Lower lobe of right lung (tissue), 2 donors: Measurements from ENCODE around the gene ADARB1. TPM values are rescaled to one million over a fixed set of nuclear protein-coding genes. Genes with fewer than 3 reads are reported as not detected.

ENCODE experiments used
- ATAC-seq, 2 donors: fragments of 200-7000 bp; cut with Tn5 transposase; one replicate each; pipeline ENCODE4 v1.9.1; 2020 to 2022; ENCODE audit warnings: mild to moderate bottlenecking in 2 of 2, moderate library complexity in 2 of 2
- DNase-seq: peaks from one replicate; pipeline ENCODE4 v3.0.0-alpha.2; 2020
- H3K27ac ChIP-seq: fragments of 200-600 bp; one replicate; pipeline ENCODE4 v1.8.0; 2022
- H3K27me3 ChIP-seq: fragments of 200-600 bp; one replicate; pipeline ENCODE4 v1.8.0; 2022; ENCODE audit warnings: low read depth
- H3K36me3 ChIP-seq: fragments of 200-600 bp; one replicate; pipeline ENCODE4 v1.8.0; 2022; ENCODE audit warnings: mild to moderate bottlenecking
- H3K4me1 ChIP-seq: fragments of 200-600 bp; one replicate; pipeline ENCODE4 v1.8.0; 2022
- H3K4me3 ChIP-seq: fragments of 200-600 bp; one replicate; pipeline ENCODE4 v1.8.0; 2022; ENCODE audit warnings: mild to moderate bottlenecking
- H3K9me3 ChIP-seq: fragments of 200-600 bp; one replicate; pipeline ENCODE4 v1.8.0; 2022
- intact Hi-C: fragments of 100-400 bp; cut with DNase I; formaldehyde crosslinking; loops from one replicate; pipeline ENCODE4 v1.11.0; 2022
- total RNA-seq: library from RNA; stranded (reverse); fragmentation: NEBNext Ultra II Directional; extraction: Animal tissue kit (Norgen Biotek cat#: 25700); gene quantifications from one replicate; pipeline ENCODE4 v1.2.1, GENCODE V29; 2021
- TF ChIP-seq, protein P1 (sequence below): fragments of 200-600 bp; IDR thresholded peaks from one replicate; pipeline ENCODE4 v1.8.0; 2022; ENCODE audit warnings: antibody characterized with exemption, mild to moderate bottlenecking
- donor health status: DM: no; HTN: yes; CAD: no; lungs with severe emphysema.

The ADARB1 gene
- total RNA-seq, 1 donor from 2014 or later: 48.2 TPM

DNA sequence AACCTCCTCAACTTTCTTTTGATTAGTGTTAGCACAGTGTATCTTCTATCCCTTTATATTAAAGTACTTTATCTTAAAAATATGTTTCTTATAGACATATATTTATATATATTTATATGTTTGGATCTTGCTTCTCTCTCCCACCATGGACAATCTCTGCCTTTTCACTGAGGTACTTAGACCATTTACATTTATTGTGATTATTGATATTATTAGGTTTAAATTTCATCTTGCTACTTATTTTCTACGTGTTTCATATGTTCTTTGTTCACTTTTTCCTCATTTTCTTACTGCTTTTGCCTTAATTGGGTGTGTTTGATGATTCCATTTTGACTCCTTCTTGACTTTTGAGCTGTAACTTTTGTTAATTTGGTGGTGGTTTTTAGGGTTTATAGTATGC is 142.6 kb downstream of the ADARB1 start:
- no peaks in the 10 kb centered on the region for H3K9me3 ChIP-seq
- ATAC-seq: no peak
- no peak for DNase-seq
- H3K4me1 ChIP-seq: no peaks in the 10 kb centered on the region
- intact Hi-C loops: no loop called here
- no peaks in the 10 kb centered on the region for H3K27me3 ChIP-seq
- peaks cover 36% of the 10 kb centered on the region for H3K36me3 ChIP-seq
- TF ChIP-seq, protein P1, sequence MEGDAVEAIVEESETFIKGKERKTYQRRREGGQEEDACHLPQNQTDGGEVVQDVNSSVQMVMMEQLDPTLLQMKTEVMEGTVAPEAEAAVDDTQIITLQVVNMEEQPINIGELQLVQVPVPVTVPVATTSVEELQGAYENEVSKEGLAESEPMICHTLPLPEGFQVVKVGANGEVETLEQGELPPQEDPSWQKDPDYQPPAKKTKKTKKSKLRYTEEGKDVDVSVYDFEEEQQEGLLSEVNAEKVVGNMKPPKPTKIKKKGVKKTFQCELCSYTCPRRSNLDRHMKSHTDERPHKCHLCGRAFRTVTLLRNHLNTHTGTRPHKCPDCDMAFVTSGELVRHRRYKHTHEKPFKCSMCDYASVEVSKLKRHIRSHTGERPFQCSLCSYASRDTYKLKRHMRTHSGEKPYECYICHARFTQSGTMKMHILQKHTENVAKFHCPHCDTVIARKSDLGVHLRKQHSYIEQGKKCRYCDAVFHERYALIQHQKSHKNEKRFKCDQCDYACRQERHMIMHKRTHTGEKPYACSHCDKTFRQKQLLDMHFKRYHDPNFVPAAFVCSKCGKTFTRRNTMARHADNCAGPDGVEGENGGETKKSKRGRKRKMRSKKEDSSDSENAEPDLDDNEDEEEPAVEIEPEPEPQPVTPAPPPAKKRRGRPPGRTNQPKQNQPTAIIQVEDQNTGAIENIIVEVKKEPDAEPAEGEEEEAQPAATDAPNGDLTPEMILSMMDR: no peak
- H3K4me3 ChIP-seq: no peak overlapping the region
- no peak overlapping the region for H3K27ac ChIP-seq

DNA sequence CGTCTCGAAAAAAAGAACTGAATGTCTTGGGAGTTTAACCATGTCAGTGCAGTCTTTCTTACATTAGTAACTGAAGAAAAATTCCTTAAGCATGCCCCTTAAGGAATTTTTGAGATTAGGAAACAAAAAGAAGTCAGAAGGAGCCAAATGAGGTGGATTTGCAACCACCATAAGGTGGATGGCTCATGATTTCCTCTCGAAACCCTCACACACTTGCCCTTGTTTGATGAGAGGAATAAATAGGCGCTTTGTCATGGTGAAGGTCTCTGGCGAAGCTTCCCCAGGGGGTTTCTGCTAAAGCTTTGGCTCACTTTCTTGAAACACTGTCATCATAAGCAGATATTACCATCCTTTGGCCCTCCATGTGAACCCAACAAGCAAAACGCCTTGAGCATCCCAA is 145.1 kb downstream of the ADARB1 start:
- TF ChIP-seq, protein P1: no peak
- Histone ChIP-seq H3K9me3 (no peaks in the 10 kb centered on the region), H3K27me3 (no peaks in the 10 kb centered on the region), H3K36me3 (peaks cover 46% of the 10 kb centered on the region), H3K27ac (peak overlapping the region; percentile 33), H3K4me3 (no peak overlapping the region), H3K4me1 (no peaks in the 10 kb centered on the region)
- intact Hi-C loops: no loop called here
- ATAC-seq (no peak), DNase-seq (no peak)

DNA sequence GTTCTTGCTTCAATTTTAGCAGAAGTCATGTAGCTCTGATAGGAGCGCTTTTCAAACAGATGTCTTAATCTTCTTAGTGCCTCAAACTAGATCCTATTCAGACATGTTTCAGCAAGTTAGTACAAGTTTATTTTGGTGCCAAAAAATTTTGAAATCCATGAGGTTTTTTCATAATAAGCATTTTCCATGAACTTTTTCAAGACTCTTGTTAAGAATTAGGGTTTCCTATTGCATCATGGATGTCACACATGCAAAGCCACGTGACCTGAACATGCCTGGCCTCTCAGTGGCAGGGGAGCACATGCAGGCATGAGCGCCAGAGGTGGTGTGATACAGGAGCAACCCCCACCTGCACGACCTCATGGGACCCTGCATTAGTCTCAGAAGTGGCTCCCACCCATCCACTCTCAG is 145.7 kb downstream of the ADARB1 start:
- no peaks in the 10 kb centered on the region for H3K4me1 ChIP-seq
- H3K9me3 ChIP-seq: no peaks in the 10 kb centered on the region
- no peaks in the 10 kb centered on the region for H3K27me3 ChIP-seq
- TF ChIP-seq, protein P1: no peak
- DNase-seq (no peak), ATAC-seq (no peak)
- peaks cover 46% of the 10 kb centered on the region for H3K36me3 ChIP-seq
- H3K27ac ChIP-seq: no peak overlapping the region
- no peak overlapping the region for H3K4me3 ChIP-seq
- intact Hi-C loops: no loop called here

DNA sequence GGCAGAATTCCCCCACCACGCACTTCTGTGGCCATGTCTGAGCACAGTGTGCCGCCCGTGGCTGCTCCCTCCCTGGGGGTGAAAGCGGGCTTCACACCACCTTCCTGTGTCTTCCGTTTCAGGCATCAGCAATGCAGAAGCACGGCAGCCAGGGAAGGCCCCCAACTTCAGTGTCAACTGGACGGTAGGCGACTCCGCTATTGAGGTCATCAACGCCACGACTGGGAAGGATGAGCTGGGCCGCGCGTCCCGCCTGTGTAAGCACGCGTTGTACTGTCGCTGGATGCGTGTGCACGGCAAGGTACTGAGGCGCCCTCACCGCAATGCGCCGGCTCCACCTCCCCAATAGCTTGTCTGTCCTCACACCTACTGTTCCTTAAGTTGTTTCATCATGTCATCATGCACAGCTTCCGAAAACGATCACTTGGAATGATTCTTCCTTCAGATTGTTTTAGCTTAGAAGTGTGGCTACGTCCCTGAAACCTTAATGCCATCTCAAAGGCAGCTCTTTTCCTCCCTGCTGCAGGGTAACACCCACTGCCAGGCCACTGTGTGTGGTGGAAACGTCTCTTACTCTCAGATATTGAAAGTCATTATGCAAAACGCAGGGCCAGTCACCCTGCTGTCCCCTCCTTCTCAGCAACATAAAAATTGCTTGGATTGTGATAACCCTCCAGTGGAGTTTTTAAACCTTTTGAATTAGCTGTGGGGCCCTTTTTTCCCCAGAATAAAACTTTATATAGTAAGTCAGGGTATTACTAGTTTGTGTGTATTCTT is 146.5 kb downstream of the ADARB1 start:
- Histone ChIP-seq H3K9me3 (no peaks in the 10 kb centered on the region), H3K27me3 (no peaks in the 10 kb centered on the region), H3K4me1 (no peaks in the 10 kb centered on the region), H3K36me3 (peaks cover 46% of the 10 kb centered on the region), H3K27ac (no peak overlapping the region), H3K4me3 (no peak overlapping the region)
- intact Hi-C loops: no loop called here
- ATAC-seq (no peak), DNase-seq (no peak)
- TF ChIP-seq, protein P1: no peak

DNA sequence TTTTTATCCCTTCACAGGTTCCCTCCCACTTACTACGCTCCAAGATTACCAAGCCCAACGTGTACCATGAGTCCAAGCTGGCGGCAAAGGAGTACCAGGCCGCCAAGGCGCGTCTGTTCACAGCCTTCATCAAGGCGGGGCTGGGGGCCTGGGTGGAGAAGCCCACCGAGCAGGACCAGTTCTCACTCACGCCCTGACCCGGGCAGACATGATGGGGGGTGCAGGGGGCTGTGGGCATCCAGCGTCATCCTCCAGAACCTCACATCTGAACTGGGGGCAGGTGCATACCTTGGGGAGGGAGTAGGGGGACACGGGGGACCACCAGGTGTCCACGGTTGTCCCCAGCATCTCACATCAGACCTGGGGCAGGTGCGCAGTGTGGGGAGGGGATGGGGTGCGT is 147.6 kb downstream of the ADARB1 start:
- ATAC-seq: no peak
- Histone ChIP-seq H3K27me3 (no peaks in the 10 kb centered on the region), H3K27ac (no peak overlapping the region), H3K4me3 (no peak overlapping the region), H3K4me1 (no peaks in the 10 kb centered on the region), H3K9me3 (no peaks in the 10 kb centered on the region), H3K36me3 (peaks cover 46% of the 10 kb centered on the region)
- TF ChIP-seq, protein P1: no peak
- intact Hi-C loops: no loop called here
- no peak for DNase-seq
